Measurements from ENCODE around the gene TRMT2A. TPM values are rescaled to one million over a fixed set of nuclear protein-coding genes. Genes with fewer than 3 reads are reported as not detected.

The TRMT2A gene
- total and polyA plus RNA-seq, 2 of the 8 experiments (the other 6 are each of a cell fraction or from before 2014, with no cell fraction given) = 44.9 to 50.3 TPM

DNA sequence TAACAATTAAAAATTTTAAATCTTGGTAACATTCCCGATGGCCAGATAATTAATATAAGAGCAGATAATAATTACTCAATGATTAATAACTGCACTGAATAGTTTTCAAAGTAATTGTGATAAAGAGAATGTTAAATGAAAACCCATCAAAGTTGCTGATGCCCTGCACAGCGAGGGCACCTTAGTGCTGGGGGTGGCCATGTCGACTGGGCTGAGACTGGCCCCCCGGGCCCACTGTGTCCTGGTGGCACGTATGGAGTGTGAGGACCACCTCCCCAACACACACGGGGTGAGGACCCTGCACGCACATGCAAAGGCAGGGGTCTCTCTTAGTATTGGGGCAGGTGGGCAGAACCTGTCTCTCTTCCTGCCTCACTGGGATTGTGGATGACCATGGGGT, 48.9 kb upstream of the TRMT2A start (continued):
- TF ChIP-seq ASH2L (IDR thresholded peaks at IDR 0.05; ENCODE audit: low read length) (no peak), KDM1A (IDR thresholded peaks at IDR 0.05; ENCODE audit: borderline replicate concordance, low read length) (no peak)
